22Rv1 (cell line): ENCODE measurements around the gene VDR.

Source experiments
- CTCF ChIP-seq: fragments of 450-650 bp; IDR thresholded peaks from 2 replicates; pipeline ENCODE4 v1.5.1; 2017; ENCODE audit warnings: mild to moderate bottlenecking
- ZFX ChIP-seq: fragments of 450-650 bp; IDR thresholded peaks from 2 replicates; pipeline ENCODE4 v1.6.1; 2017; ENCODE audit warnings: antibody characterized with exemption, borderline replicate concordance

DNA sequence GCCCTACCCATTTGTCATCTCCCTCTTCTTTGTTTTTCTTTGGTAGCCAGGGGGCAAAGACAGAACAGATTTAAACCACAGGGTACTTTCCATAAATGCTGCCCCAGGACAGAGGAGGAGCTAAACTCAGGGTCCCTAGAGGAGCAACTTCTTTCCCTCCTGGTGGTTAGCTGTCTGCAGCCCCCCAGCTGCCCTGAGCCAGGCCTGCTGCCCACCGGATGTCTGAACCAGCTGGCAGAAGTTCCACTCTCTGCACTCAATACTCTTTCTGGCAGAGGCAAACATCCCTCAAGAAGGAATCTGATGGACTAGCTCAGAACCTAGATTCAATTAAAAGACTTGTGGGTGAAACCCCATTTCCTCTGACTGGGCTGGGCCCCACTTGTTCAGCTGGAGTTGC lies 10.7 kb downstream of the VDR start:
- TF ChIP-seq CTCF (no peak), ZFX (no peak)
